Measurements from ENCODE around the gene YIPF2. TPM values are rescaled to one million over a fixed set of nuclear protein-coding genes. Genes with fewer than 3 reads are reported as not detected.

YIPF2 gene
- total RNA-seq, 1 donor from 2014 or later: 16.4 TPM

DNA sequence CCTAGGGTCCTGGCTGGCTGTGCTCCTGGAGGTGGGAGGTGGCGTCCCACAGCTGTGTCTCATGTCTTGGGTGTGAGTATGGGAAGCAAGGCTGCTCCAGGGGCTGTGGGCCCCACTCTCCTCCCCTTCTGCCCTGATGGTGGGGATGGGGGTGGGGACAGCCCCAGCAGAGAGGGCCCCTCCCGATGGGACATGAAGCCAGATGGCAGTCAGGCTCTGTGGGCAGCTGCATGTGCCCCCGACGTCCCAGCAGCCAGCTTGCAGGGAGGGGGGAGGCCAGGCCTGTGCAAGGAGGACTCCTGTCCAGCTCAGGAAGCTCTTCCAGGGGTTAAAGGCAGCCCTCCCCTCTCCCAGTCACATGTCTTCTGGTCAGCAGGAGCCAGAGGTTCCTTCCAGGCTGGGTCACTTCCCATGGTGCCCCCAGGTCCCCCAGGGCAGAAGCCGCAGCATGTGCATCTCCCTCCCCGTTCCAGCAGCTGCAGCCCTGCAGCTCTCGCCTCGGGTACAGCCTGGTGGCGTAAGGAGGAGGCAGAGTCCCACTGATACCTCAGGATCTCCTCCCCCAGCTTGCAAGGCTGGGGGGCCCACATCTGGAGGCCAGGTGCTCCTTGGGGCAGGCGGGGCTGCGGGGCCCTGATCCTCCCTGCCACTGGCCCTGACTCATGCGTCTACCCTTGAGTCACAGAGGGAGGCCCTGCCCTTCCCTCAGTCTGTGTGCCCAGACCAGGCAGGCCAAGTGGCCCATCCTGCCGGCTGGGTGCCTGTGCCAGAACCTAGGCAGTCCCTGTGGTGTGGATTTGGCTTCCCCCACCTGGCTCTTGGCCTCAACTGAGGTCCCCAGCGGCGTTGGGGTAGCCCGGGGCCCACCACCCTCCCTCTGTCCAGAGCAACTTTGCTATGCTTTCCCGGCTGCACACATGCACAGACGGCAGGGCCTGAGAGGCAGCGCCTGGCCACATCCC is 13.0 kb downstream of the YIPF2 start:
- ATAC-seq (peak; percentile 20), DNase-seq (no peak)
- intact Hi-C loops (cut with micrococcal nuclease): no loop called here

DNA sequence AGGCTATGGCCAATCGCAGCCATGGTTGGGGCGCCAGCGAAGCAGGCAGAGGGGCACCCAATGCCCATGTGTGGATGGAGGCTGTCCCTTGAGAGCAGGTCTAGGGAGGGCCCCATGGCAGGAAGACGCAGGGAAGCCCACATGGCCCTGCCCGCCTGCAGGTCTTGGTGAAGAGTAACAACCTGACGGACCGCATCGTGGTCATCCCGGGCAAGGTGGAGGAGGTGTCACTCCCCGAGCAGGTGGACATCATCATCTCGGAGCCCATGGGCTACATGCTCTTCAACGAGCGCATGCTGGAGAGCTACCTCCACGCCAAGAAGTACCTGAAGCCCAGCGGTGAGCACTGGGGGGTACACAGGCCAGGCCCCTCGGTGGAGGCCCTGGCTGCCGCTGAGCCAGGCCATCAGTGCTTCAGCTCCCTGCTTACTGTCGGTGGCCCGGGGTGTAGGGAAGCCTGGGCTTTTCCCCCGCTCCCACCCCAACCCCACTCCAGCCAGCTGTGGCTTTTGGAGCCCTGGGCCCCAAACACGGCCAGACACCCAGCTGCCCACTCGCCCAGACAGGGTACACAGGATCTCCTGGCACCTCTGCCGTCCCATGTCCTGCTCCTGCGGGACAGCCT is 14.6 kb downstream of the YIPF2 start:
- ATAC-seq: no peak
- no peak for DNase-seq
- intact Hi-C loops (cut with micrococcal nuclease): no loop called here

DNA sequence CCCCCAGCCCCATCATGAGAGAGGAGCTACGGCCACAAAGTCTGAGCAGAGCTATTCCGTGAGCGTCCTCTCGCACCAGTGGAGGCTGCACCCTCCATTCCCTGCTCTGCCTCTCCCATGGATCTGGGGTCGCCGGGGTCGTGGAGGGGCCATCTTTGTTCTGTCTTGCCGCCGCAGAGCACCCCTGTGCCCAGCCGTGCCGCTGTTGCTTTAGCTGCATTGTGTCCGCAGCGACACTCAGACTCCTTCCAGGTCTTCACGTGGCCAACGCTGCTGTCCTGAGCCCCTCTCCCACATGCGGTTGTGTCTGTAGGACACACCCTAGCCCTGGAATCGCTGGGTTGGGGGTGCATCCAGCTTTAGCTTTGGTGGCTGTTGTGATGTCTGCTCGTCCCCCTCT is 15.8 kb downstream of the YIPF2 start:
- ATAC-seq: no peak
- intact Hi-C loops (cut with micrococcal nuclease): no loop called here
- no peak for DNase-seq

DNA sequence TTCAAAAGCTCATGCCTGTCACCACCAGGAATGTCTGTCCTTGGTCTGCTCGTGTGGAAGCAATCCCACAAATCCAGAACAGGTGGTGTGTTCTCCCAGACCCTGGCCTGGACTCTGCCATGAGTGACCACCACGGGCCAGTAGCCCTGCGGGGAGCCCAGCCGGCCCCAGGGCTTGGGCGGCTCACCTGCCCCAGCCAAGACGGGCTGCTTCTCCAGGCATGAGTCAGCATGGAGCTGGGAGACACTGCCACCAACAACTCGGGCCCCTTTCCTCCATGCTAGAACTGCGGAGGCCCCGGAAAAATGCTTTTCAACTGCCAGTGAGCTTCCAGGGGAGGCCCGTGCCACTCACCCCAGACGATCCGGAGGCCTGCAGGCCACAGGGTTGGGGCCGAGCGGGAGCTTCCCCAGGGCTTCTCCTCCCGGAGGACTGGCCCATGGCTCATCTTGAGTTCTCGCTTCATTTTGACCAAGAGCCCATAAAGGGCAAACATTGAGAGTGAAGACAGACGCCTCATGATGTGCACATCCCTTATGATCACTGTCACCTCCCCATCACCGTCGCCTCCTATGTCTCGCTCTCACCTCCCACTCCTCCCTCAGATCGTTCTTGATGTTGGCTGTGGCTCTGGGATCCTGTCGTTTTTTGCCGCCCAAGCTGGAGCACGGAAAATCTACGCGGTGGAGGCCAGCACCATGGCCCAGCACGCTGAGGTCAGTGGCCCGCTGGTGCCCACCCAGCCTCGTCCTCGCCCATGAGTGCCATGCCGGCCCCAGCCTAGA is 16.7 kb downstream of the YIPF2 start:
- DNase-seq: no peak

DNA sequence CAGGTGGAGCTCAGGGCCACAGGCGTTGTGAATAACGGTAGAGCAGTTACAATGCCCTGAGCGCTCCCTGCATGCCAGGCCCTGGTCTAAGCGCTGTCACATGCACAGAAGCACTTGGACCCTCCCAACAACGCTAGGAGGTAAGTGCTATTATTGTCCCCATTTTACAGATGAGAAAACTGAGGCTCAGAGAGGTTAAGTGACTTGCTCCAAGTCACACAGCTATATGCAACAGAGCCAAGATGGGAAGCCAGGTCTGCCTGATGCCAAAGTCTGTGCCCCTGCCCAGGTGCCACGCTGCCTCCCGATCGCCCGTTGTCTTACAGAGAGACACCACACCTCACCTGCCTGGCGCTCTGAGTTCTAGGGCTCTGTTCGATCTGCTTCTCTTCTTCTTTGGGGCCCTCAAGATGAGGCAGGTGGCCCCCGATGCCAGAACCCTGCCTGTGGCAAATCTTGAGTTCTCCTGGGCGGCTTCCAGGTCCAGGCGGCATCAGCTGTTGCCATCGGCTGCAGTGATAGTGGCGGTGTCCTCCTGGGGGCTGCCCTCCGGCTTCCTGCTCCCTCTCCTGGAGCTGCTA is 20.0 kb downstream of the YIPF2 start:
- no peak for ATAC-seq
- intact Hi-C loops (cut with micrococcal nuclease): no loop called here
- DNase-seq: no peak

More for the DNA sequence above, 16.7 kb downstream of the YIPF2 start:
- no peak for ATAC-seq
- intact Hi-C loops (cut with micrococcal nuclease): no loop called here

DNA sequence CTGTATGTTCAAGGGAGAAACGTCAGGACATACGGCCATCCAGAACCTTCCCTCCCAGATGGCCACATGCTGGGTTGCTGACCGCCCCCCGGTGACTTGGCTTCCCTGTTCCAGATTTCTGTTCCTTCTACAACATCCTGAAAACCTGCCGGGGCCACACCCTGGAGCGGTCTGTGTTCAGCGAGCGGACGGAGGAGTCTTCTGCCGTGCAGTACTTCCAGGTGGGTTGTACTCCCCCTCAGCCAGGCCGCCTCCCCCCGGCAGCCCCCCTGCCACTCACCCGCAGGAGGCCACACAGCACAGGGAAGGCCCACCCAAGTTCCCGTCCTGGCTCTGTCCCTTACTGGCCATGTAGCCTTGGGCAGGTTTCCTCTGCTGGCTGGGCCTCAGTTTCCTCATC is 20.5 kb downstream of the YIPF2 start:
- intact Hi-C loops (cut with micrococcal nuclease): no loop called here
- DNase-seq (no peak), ATAC-seq (no peak)

DNA sequence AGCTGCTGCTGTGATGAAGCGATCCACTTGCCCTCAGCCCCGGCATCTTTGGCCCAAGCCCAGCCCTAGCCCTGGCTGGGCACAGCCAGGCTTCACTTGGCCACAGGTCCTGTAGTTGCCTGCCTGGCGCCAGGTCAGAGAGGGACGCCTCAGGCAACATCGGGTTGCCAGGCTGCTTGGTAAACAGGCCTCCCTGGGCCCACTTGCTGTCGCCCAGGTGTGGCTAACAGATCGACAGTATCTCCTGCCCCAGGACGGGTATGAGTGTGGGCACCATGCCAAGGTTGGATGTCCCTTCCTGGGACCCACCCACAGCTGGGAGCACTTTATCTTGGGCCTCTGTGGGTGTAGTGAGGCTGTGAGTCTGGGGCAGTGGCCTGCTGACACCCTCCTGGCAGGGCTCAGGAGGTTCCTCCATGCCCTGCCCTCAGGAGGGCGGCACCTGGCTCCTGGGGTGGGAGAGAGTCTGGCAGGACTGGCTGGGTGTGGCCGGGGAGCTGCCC is 29.2 kb downstream of the YIPF2 start:
- intact Hi-C loops (cut with micrococcal nuclease): no loop called here
- DNase-seq: peak; percentile 81
- ATAC-seq: peak; percentile 88

DNA sequence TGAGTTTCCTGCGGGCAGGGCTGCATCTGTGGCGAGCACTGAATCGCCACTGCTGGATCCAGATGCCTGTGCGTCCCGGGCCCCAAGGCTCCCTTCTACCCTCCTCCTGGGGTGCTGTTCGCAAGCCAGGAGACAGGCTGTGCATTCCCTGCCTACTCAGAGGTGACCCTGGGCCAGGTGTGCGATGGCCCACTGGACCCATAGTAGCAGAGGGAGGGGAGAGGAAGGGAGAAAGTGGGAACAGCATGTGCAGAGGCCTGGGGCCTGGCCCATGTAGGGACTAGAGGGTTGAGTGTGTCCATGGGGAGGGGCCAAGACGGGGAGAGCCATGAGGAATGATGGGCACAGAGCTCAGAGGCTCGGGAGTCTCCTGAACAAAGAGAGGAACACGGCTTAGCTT is 29.8 kb downstream of the YIPF2 start:
- peak; percentile 14 for ATAC-seq
- intact Hi-C loops (cut with micrococcal nuclease): no loop called here
- no peak for DNase-seq

DNA sequence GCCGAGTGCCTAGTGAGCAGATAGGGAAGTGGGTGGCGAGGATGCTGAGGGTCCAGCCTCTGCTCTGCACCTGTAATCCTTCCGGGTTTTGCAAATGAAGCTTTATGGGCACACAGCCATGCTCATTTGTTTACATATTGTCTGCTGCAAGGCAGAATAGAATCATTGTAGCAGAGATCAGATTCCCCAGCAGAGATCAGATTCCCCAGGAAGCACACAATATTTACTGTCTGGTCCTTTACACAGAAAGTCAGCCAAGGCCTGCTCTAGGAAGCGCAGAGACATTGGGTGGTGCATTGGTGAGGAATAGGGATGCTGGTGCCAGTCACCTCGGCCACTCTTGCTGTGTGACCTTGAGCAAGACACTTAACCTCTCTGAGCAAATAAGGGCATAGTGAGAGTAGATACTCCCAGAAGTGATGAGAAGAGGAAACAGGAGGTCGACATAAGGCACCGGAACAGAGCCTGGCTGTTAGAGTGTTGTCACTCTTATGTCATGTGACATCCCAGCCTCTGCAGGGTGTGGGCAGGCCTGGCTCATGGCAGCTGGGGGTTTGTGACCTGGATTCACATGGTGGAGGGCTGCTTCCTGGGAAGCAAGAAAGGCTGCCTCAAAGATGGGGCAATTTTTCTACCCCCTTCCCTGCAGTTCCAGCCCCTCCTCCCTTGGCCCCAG is 31.4 kb downstream of the YIPF2 start:
- ATAC-seq (no peak), DNase-seq (no peak)
- intact Hi-C loops (cut with micrococcal nuclease): no loop called here

DNA sequence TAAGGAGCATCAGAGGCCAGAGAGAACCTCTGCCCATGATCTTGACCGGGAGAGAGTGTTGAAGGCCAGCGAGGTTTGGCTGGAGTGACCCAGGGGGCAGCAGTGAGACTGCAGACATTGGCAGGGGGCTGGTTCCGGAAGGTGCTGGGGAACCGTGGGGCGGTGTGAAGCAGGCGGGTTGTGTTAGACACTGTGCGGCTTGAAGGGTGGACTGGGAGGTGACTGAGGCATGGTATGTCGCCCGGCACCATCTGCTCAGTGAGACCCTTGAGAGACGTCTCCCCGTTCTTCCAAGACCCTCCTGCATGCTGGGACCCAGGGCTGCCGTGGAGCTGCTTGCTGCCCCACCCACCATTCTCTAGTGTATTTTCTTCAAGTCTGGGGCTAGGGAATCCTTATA is 32.5 kb downstream of the YIPF2 start:
- no peak for ATAC-seq

DNA sequence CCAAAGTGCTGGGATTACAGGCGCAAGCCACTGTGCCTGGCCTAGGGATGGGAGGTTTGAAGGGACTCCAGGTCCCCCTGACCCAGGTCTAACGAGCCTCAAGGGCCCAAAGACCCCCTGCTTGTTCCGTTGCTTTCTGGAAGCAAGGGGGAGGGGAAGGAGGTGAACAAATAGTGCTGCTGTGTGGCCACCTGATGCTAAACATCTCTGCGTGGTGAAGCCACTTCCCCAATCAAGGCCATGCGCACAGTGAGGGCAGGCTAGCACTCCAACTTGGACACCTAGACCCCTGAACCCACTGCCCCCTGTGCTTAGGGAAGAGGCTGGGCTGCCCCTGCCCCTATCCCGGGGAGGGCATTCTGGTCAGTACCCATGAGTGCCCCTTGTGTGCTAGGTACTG is 33.1 kb downstream of the YIPF2 start:
- ATAC-seq (no peak), DNase-seq (no peak)
- intact Hi-C loops (cut with micrococcal nuclease): no loop called here

More for the DNA sequence above, 32.5 kb downstream of the YIPF2 start:
- intact Hi-C loops (cut with micrococcal nuclease): no loop called here
- no peak for DNase-seq

DNA sequence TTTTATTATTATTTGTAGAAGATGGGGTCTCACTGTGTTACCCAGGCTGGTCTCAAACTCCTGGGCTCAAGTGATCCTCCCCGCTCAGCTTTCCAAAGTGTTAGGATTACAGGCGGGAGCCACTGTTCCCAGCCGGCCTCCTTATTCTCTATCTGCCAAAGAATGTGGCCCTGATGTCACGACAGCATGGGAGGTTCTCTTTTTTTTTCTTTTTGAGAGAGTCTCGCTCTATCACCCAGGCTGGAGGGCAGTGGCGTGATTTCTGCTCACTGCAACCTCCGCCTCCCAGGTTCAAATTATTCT is 33.6 kb downstream of the YIPF2 start:
- ATAC-seq (no peak), DNase-seq (no peak)
- intact Hi-C loops (cut with micrococcal nuclease): no loop called here

DNA sequence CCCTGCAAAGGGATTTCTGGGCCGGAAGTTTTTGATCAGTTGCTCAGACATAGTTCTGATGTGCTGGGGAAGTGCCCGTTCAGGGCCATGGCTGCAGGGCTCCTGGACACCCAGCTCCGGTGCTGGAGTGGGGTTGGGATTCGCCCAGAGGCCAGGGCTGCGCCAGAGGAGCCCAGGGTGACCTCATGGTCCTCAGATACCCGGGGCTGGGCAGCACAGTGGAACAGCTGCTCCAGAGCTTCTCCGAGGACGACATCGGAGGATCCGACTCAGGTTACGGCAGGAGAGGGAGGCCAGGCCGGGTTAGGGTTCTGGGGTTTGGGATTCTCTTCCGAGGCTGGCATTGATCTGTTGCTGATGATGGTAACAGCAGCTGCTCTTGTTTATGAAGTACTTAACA is 36.2 kb downstream of the YIPF2 start:
- intact Hi-C loops (cut with micrococcal nuclease): no loop called here
- peak; percentile 43 for DNase-seq
- ATAC-seq: peak; percentile 46

DNA sequence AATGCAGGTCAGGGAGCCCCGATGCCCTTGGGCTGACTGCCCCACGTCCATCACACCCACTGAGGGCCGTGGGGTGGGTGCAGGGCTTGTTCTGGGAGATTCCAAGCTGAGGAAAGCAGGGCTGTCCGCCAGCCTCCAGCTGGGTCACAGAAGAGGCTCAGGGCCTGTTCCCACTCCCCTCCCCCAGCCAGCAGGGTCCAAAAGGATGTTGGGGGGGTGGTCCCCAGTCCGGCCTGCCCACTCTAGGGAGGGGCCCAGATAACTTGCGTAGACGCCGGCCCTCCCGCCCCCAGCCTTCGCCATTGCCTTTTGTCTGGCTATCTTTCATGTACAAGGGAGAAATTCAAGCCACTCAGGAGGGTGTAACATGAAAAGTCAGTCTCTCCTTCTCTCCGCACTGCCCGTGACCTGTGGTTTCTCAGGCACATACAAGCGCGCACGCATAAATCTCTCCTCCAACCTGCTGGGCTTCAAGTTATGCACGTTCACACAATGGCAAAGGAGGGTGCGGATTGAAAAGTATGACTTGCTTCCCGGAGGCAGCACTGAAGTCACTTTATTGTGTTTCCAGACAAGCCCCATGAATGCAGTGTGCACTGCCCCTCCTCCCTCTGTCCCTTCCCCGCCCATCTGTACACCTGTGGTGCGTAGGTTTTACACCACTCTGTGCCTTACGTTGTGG is 36.9 kb downstream of the YIPF2 start:
- ATAC-seq (peak; percentile 57), DNase-seq (peak; percentile 47)
- intact Hi-C loops (cut with micrococcal nuclease): no loop called here

DNA sequence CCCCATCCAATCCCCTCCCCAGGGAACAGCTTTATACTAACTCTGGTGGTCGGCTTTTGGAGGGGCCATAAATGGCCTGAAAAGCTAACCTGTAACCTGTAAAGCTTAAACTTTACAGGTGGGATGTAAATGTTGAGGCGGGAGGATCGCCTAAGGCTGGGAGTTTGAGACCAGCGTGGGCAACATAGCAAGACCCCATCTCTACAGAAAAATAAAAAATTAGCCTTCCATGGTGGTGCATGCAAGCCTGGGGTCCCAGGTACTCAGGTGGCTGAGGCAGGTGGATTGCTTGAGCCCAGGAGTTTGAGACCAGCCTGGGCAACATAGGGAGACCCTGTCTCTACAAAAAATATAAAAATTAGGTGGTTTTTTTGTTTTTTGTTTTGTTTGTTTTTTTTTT is 38.6 kb downstream of the YIPF2 start:
- DNase-seq: no peak
- intact Hi-C loops (cut with micrococcal nuclease): no loop called here
- ATAC-seq: no peak

DNA sequence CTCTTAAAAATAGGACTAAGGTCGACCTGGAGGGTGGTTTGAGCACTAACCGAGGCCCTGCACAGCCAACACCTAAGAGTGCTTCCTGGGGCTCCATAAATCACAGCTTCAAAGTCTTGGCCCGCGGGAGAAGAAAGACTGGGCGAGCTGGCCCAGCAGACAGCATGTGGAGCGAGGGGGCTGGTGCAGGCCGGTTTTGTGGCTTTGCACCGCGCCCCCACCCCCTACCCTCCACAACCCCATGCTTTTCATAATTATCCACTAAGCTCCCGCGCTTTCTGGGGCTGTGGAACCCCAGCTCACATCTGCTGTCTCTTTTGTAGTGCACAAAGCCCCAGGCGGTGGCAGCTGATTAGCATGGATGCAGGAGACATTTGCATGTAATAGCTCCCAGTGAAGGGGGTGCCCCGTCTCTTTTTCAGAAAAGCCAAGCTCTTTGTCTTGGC is 40.0 kb downstream of the YIPF2 start:
- ATAC-seq: no peak
- no peak for DNase-seq
- intact Hi-C loops (cut with micrococcal nuclease): no loop called here

DNA sequence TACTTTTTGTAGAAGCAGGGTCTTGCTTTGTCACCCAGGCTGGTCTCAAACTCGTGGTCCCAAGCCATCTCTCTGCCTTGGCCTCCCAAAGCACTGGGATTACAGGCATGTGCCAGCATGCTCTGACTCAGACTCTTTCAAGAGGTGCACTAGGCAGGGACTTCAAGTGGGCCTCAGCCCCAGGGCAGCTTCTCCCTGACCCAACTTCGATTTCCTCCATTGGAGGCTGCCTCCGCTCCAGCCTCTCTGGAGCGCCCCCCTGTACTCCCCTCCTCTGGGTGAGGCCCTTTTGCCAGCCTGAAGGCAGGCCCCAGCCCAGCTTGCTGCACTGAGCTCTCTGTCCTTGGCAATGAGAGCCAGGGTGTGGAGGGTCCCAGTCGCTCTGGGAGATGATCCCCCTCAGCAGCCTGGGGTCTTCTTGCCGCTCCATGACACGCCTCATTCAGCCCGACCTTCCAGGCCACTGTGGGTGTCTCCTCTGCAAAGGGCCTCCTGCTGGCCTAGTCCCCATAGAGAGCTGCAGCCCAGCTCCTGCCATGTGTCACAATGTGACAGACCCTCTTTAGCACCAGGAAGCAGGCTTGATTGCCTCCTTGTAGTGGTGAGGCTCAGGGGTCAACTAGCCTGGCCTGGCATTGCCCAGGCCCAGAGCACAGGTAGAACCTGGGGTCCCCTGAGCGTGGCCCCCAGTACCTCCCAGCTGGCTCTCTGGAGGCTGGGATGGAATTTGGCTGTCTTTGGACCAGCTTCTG is 40.6 kb downstream of the YIPF2 start:
- no peak for ATAC-seq
- no peak for DNase-seq
- intact Hi-C loops (cut with micrococcal nuclease): no loop called here

Measured in left ventricle myocardium superior (tissue), 1 donor.